Fibroblast of skin of scalp (primary cell): ENCODE data around the gene MPV17L2.
"Not testable (repeated sequence)": the region's sequence is repeated elsewhere in the genome, so short reads cannot be mapped to it uniquely, and the experiment has no call there.

Experiments
- DNase-seq: peaks from one replicate; pipeline ENCODE4 v3.0.0-alpha.2; 2013

Gene MPV17L2

GRCh38 chr19:18193388-18194180 is 566 bp downstream of the MPV17L2 start:
- no peak for DNase-seq

GRCh38 chr19:18194181-18194530 is 1.1 kb downstream of the MPV17L2 start:
- no peak for DNase-seq

- DNase-seq = no peak
Observed at GRCh38 chr19:18194554-18195238, 1.7 kb downstream of the MPV17L2 start.

- no peak for DNase-seq
Observed at GRCh38 chr19:18196511-18196845, 3.5 kb downstream of the MPV17L2 start.

GRCh38 chr19:18197306-18197705 is 4.3 kb downstream of the MPV17L2 start:
- DNase-seq = no peak

- DNase-seq = no peak
Observed at GRCh38 chr19:18197941-18198340, 4.9 kb downstream of the MPV17L2 start.

- no peak for DNase-seq
Observed at GRCh38 chr19:18198374-18198773, 5.4 kb downstream of the MPV17L2 start.

- no peak for DNase-seq
Observed at GRCh38 chr19:18202397-18202777, 9.4 kb downstream of the MPV17L2 start.

GRCh38 chr19:18202778-18203407 is 9.9 kb downstream of the MPV17L2 start:
- DNase-seq = no peak

GRCh38 chr19:18203408-18203862 is 10.4 kb downstream of the MPV17L2 start:
- no peak for DNase-seq

GRCh38 chr19:18203863-18204393 is 10.9 kb downstream of the MPV17L2 start, which contains the start of gene RAB3A:
Gene RAB3A (minus strand): TSS chr19:18204042. CDS start chr19:18202740, 1,302 bp downstream.
- peak; percentile 100 for DNase-seq

- DNase-seq = no peak
Observed at GRCh38 chr19:18204394-18205199, 11.6 kb downstream of the MPV17L2 start.

GRCh38 chr19:18205200-18205892 is 12.3 kb downstream of the MPV17L2 start:
- DNase-seq = peak; percentile 78

GRCh38 chr19:18206018-18206417 is 13.0 kb downstream of the MPV17L2 start:
- DNase-seq = no peak

- peak; percentile 71 for DNase-seq
Observed at GRCh38 chr19:18208098-18208951, 15.3 kb downstream of the MPV17L2 start.

- not testable (repeated sequence) for DNase-seq
Observed at GRCh38 chr19:18209912-18210311, 16.9 kb downstream of the MPV17L2 start.

- DNase-seq = no peak
Observed at GRCh38 chr19:18211683-18212082, 18.7 kb downstream of the MPV17L2 start.

- peak; percentile 17 for DNase-seq
Observed at GRCh38 chr19:18214779-18215433, 21.9 kb downstream of the MPV17L2 start.

GRCh38 chr19:18216789-18217188 is 23.8 kb downstream of the MPV17L2 start:
- DNase-seq = no peak

GRCh38 chr19:18218159-18218558 is 25.1 kb downstream of the MPV17L2 start:
- DNase-seq = no peak
